Astrocyte of the cerebellum (primary cell): ENCODE data around the gene CFAP210.

Experiments used
- DNase-seq: peaks from one replicate; pipeline ENCODE4 v3.0.0-alpha.2; 2011; ENCODE audit warnings: low read depth
- H3K4me3 ChIP-seq: 2 replicates; pipeline ENCODE4 v1.5.1; 2011; ENCODE audit warnings: mild to moderate bottlenecking, low read depth, low read length, moderate library complexity
- CTCF ChIP-seq: IDR thresholded peaks from 2 replicates; pipeline ENCODE4 v1.5.1; 2012; ENCODE audit warnings: low read length, low read depth, moderate library complexity, mild to moderate bottlenecking; ENCODE audit errors: missing control alignments
- in situ Hi-C: cut with HindIII; loops from 2 replicates; pipeline ENCODE4 v1.10.0; 2017; ENCODE audit warnings: low sequenced_read_pairs

Gene CFAP210

GRCh38 chr2:169664978-169665930 lies 29.0 kb downstream of the CFAP210 start:
- DNase-seq: no peak
- TF ChIP-seq CTCF: no peak
- in situ Hi-C loops: no loop called here
- H3K4me3 ChIP-seq: no peak overlapping the region

- in situ Hi-C loops: no loop called here
- no peak for TF ChIP-seq CTCF
- no peak for DNase-seq
- H3K4me3 ChIP-seq: no peak overlapping the region
These were observed 29.6 kb downstream of the CFAP210 start for GRCh38 chr2:169664600-169664977.

- no peak overlapping the region for H3K4me3 ChIP-seq
- in situ Hi-C loops: no loop called here
- DNase-seq: no peak
- TF ChIP-seq CTCF: no peak
These were observed 31.0 kb downstream of the CFAP210 start for GRCh38 chr2:169663247-169663646.

GRCh38 chr2:169662744-169663143 lies 31.5 kb downstream of the CFAP210 start:
- no peak overlapping the region for H3K4me3 ChIP-seq
- TF ChIP-seq CTCF: no peak
- DNase-seq: no peak
- in situ Hi-C loops: no loop called here

- no peak for DNase-seq
- no peak overlapping the region for H3K4me3 ChIP-seq
- TF ChIP-seq CTCF: no peak
- in situ Hi-C loops: no loop called here
These were observed 32.9 kb downstream of the CFAP210 start for GRCh38 chr2:169661265-169661664.

GRCh38 chr2:169659320-169659719 lies 34.9 kb downstream of the CFAP210 start:
- DNase-seq: no peak
- in situ Hi-C loops: no loop called here
- no peak for TF ChIP-seq CTCF

More at GRCh38 chr2:169659320-169659719, 34.9 kb downstream of the CFAP210 start:
- no peak overlapping the region for H3K4me3 ChIP-seq
